HG02852 (cell line): ENCODE results near the gene PALM.
"Not testable (repeated sequence)": the region's sequence is repeated elsewhere in the genome, so short reads cannot be mapped to it uniquely, and the experiment has no call there.

ENCODE experiments used
- ATAC-seq: cut with Tn5 transposase; IDR thresholded peaks from one replicate; pipeline ENCODE4 v1.9.1; 2021; ENCODE audit warnings: mild to moderate bottlenecking, moderate library complexity; ENCODE audit not compliant: unreplicated experiment

PALM gene

DNA sequence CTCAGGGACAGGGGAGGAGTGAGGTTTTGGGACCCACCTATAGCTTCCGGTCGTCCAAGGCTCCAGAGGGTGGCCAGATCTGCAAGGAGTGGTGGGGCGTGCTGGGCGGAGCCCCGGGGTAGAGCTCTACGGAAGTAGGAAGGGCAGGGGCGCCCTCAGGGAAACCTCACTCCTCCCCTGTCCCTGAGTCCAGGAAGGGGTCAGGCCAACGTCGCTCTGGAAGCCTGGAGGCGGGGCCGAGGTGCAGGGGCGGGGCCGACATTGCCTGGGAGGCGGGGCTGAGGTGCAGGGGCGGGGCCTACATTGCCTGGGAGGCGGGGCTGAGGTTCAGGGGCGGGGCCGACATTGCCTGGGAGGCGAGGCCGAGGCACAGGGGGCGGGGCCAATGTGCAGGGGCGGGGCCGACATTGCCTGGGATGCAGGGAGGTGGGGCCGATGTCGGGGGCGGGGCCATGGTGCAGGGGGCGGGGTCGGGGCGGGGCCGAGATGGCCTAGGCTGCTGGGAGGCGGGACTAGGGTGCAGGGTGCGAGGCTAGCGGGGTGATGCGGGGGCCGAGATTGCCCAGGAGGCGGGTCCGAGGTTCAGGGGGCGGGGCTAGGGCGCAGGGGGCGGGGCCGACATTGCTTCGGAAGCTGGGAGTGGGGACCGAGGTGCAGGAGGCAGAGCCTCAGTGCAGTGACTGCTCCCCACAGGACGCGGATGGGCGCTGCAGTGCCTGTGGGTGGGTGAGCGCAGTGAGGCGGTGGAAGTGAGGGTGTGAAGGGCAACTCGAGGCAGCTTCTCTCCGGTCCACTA lies 4.9 kb upstream of the PALM start:
- ATAC-seq = no peak

DNA sequence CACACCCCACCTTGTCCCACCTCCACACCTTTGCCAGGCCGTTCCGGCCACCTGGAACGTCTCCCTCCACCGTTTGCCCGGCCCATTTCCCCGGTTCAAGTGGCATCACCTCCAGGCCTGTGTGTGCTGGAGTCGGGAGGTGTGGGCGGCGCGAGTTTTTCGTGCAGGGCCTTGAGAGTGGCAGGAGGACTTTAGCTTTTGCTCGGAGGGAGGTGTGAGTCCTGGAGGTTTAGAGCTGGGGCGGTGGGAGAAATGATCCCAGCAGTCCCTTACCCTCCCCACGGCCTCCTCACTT lies 4.3 kb upstream of the PALM start:
- no peak for ATAC-seq

DNA sequence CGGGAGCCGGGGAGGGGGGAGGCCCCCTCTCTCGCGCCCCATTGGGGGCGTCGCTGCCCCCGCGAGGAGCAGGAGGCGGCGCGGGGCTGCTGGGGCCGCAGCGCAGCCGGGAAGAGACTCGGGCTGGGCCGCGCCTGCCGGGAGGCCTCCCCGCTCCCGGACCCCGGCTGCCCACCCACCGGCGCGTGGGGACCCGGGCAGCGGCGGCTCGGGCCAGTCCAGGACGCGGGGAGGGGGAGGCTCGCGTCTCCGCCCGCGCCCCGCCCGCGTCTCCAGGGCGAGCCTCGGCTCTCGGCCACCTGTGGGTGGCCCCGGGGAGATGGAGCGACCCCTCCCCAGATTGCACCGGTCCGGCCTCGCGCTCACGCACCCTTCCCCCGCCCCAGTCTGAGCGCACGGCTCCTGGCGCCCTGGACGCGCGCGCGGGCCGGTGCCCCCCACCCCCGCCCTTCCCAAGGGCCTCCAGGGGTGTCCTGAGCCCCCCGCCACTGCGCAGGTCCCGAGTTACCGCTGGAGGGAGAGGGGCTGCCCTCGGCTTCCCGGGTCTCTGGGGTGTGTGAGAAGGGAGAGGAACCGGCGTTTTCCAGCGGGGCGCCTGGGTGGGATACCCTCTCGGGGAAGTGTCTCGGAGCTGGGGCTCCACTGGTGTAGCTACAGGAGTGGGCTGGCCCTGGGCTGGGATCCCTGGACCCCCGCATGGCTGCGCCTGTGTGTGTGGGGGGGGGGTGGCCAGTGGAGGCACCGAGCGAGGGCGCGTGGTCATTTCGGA lies 645 bp downstream of the PALM start:
- ATAC-seq = no peak

DNA sequence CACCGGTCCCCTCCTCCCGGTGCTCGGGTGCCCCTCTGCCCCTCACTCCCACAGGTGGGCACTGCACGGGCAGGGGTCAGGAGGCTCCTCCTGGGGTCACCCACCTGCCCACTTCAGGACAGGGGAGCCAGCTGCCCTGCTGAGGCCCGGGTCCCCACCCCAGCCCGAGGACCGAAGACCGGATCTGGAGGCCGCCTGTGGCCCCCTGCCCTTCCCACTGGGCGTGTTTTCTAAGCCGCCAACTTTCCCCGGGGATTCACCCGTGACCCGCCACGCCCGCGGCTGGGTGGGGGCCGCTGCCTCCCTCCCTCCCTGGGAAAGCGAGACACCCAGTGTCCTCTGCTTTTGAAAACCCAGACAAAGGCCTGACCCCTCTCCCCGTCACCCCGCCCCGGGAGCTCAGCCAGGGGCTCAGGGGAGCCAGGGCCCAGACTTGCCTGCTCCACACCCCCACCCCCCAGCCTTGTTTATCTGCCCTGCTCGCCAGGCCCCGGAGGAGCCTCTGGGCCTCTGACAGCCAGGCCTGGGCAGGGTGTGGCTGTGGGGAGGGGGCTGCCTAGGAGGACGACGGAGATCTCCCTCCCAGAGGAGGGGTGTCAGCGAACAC lies 1.3 kb downstream of the PALM start:
- ATAC-seq = no peak

DNA sequence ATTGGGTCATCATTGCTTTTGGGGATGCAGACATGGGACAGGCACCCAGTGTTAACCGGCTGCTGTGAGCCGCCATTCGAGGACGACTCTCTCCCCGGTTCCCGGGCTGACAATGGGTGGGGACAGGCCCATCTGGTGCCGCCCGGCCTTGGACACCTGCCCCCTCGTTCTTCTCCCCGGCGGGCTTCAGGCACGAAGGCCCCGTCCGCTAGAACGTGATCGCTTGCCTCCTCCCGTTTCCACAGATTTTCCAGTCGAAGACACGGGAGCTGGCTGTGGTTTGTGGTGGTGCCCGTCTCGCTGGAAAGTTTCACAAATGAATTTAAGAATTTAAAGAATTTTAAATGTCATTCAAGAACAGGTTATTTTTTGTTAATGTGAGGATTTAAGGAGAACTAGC lies 2.0 kb downstream of the PALM start:
- no peak for ATAC-seq

GRCh38 chr19:711254-711653 lies 2.5 kb downstream of the PALM start:
- no peak for ATAC-seq

- no peak for ATAC-seq
These were observed 6.6 kb downstream of the PALM start for GRCh38 chr19:715347-715746.

DNA sequence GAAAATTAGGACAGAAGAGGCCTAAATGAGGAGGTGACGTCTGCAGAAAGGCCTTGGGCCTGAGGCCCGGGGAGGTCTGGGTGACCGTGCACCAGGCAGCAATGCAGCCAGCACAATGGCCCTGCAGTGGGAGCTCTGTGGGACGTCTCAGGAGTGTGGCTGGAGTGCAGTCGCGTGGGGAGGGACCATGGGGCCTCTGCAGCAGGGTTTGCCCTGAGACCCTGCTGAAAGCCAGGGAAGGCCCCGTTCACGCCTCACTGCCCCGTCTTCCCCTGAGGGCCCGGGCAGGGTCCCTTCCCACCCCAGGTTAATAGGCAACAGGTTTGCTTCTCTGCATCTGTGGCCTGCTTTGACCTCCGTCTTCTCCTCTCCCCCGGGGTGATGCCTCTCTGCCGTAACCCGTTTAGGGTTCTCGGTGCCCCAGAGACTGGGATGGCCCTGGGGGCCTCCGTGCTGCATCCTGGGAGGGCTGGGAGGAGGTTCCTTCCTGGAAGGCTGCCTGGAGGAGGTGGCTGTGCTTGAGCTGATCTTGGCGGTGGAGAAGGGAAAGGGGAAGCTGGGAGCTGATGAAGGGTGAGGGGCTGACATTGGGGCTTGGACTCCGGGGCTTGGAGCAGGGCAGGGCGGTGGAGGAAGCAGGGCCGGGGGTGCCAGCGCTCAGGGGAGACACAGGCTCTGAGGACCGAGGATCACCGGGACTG lies 9.7 kb downstream of the PALM start:
- no peak for ATAC-seq

DNA sequence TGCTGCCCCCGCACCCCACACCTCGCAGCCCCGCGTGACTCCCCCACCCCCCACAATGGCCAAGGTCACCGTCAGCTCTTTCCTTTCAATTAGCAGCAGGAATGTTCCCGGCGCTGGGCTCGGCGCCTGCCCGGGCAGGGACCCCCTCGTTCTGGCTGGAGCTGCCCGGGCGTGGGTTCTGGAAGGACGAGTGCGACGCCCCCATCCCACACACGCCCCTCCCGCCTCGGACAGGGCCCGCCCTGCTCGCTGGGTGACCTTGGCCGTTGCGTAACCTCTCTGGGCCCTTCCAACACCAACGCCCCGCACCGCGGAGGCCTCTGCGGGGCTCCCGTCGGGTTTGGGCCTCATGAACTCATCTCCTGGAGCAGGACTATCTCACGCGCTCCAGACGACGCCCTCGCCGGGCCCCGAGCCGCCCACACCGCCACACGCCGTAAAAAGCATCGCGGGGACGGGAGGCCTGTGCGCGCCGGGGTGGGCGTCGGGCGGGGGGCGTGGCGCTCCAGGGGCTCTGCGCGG lies 10.3 kb downstream of the PALM start:
- no peak for ATAC-seq

GRCh38 chr19:719636-720344 lies 11.1 kb downstream of the PALM start:
- no peak for ATAC-seq

DNA sequence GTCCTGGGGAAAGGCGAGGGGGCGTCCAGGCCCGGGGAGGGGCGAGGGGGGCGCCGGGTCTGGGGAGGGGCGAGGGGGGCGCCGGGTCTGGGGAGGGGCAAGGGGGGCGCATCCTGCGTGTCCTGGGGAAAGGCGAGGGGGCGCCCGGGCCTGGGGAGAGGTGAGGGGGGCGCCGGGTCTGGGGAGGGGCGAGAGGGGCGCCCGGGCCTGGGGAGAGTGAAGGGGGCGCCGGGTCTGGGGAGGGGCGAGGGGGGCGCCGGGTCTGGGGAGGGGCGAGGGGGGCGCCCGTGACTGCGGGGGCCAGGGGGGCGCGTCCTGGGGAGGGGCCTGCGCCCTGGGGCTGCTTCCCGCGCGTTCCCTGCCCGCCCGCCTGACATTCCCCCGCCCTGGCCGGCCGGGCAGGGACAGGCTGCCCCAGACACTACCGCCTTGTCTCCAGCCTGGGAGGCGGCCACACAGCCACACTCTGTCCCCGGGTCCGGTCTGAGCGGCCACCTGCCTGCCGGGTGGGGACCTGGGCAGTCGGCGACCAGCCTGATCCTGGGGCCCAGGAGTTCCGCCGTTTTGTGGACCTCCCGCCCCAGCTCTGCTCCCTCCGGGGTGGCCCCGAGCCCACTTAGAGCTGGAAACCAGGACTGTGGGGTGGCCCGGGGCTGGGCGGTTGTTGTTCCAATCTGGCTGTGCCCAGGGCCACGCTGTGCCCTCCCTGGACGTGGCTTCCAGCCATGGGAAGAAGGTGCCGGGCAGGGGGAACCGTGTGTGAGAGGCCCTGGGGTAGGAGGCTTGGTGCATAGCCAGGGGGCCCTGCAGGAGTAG lies 11.8 kb downstream of the PALM start:
- no peak for ATAC-seq

- no peak for ATAC-seq
These were observed 13.9 kb downstream of the PALM start for GRCh38 chr19:722553-723101.

- ATAC-seq = no peak
These were observed 14.5 kb downstream of the PALM start for GRCh38 chr19:723247-723646.

GRCh38 chr19:723714-724113 lies 15.0 kb downstream of the PALM start:
- no peak for ATAC-seq

- no peak for ATAC-seq
These were observed 16.8 kb downstream of the PALM start for GRCh38 chr19:725461-726089.

GRCh38 chr19:726993-727956 lies 18.5 kb downstream of the PALM start:
- no peak for ATAC-seq

- no peak for ATAC-seq
These were observed 19.3 kb downstream of the PALM start for GRCh38 chr19:728011-728410.

GRCh38 chr19:729564-729963 lies 20.8 kb downstream of the PALM start:
- ATAC-seq = not testable (repeated sequence)
